ENCODE measurements around the gene DIP2C. TPM values are rescaled to one million over a fixed set of nuclear protein-coding genes. Genes with fewer than 3 reads are reported as not detected.

The DIP2C gene
- polyA plus RNA-seq, 3 donors, result 4.4 to 15.1 (median 10.0) TPM

DNA sequence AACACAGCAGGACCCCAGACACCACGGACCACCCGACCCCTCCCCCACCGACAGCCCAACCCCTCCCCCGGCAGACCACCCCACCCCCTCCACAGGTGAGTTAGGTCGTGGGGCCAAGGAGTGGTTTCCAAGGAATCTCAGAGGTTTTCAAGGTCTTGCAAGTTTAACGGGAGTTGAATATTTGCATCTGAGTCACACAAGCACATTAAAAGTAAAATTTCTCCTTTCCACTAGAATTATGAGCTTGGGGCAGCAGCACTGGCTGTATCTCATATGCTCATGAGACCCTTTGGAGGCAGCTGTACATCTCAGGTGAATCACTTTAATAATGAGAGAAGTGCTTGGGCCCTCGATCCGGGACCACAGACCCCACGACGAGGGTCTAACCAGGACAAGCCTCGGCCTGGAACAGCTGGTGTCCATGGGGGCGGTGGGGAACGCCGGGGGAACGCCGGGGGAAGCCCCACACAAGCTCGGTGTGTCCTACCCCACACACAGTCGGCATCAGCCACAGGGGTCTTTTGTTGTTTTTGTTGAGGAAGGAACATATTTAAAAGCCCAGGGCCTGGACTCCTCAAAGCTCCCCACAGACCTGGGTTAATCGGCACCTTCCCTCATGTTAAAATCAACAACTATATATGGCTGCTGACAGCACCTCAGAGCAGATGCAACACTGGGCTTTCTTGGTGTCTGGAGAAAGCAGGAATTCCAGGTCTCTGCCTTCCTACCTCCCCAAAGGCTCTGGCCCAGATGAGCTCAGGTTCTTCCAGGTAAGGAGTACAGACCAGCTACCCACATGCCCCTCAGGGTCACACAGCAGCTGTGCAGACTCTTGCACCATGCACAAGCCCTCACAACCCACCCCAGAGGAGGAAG, 130.3 kb downstream of the DIP2C start:
- WGBS, 3 donors, result 77 to 87% (median 83%) methylated on average over 19 of the region's 19 CpGs

DNA sequence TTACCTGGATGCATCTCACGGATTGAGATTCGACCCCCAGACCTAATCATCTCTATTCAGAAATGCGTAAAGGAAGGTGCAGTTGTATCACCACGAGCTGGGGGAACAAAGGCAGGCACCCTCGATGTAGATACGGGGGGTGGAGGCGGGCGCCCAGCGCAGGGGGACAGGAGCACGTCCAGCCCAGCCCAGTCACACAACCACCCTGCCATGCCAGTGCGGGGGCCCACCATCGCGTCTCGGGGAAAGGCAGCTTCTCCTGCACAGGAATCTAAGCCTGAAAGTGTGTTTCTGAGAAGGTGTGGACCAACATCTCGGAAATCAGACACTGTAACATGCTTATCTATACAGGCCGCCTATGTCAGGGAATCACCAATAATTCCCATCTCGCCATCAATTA, 131.1 kb downstream of the DIP2C start:
- H3K27ac ChIP-seq (ENCODE audit: low read depth, low read length), result no peak overlapping the region
- WGBS, 3 donors, result 82 to 91% (median 83%) methylated on average over 17 of the region's 17 CpGs

More for the DNA sequence above, 130.3 kb downstream of the DIP2C start:
- H3K27ac ChIP-seq (ENCODE audit: low read depth, low read length), result no peak overlapping the region

DNA sequence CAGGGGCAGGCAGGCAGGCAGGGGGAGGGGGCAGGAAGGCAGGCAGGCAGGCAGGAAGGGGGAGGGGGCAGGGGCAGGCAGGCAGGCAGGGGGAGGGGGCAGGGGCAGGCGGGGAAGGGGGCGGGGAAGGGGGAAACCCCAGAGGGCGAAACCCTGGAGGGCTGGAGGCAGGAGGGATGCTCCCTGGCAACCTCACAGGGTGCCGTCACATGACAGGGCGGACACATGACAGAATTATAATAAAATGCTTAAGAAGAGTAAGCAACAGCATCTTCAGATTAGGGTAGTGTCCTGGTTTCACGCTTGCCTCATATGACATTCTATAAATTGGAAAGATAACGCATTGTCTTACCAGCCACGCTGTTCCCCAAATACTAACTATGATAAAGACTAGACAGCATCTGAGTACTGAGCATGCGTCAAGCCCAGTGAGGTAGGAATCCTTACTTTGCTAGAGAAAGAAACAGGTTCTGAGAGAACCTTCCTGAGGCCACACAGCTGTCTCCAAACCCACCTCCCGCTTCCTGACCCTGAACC, 131.6 kb downstream of the DIP2C start:
- WGBS, 3 donors, result 67 to 90% (median 74%) methylated on average over 10 of the region's 10 CpGs

DNA sequence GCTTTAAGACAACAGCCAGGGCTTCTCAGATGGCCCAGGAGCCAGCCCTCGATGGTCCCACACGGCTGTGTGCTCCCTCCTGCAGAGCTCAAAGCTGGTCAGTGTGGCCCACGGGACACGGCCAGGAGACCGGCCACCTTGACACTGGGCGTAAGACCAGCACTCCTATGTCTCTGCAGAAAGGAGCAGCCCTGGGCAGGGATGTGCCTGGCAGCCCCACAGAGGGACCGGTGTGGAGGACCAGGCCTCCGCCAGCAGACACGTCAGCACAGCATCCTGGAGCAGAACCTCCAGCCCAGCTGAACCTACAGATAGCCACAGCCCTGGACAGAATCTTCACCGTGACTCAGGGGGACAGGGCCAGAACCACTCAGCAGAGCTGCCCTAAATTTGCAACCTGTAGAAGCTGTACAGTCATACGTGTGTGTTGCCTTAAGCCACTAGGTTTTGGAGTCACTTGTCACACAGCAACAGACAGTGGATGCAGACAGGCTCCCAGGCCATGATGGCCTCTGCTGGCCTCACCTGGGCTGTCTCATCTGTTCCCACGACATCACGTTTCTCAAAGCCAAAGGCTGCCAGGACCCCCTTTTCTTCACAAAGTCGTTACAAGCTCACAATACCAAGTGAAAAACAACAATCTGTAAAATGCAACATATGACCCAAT, 132.4 kb downstream of the DIP2C start:
- WGBS, 3 donors, result 83 to 88% (median 88%) methylated on average over 14 of the region's 14 CpGs
- no peak overlapping the region for H3K27ac ChIP-seq (ENCODE audit: low read depth, low read length)

More for the DNA sequence above, 131.6 kb downstream of the DIP2C start:
- H3K27ac ChIP-seq (ENCODE audit: low read depth, low read length), result no peak overlapping the region

DNA sequence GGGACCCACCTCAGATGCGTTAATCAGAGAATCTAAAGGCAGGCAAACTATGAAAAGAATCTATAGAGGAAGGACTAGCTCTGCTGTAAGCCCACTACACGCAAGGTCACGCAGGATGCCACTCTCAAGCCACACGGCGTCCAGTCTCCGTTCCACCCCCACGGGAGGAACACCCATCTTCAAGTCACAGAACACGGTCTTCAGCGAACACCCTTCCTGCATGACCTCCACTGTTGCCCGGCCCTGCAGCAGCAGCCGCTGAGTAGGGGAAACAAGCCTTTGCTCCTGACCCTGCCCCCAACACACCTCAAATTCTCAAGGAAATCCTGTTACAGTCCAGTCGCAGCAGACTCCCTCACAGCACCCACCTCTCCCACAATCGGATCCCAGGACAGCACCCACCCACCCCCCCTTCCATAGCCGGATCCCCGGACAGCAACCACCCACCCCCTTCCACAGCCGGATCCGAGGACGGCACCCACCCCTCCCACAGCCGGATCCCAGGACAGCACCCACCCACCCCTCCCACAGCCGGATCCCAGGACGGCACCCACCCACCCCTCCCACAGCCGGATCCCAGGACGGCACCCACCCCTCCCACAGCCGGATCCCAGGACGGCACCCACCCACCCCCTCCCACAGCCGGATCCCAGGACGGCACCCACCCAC, 133.7 kb downstream of the DIP2C start:
- WGBS, 3 donors, result 68 to 76% (median 70%) methylated on average over 23 to 27 of the region's 27 CpGs
- H3K27ac ChIP-seq (ENCODE audit: low read depth, low read length), result no peak overlapping the region

DNA sequence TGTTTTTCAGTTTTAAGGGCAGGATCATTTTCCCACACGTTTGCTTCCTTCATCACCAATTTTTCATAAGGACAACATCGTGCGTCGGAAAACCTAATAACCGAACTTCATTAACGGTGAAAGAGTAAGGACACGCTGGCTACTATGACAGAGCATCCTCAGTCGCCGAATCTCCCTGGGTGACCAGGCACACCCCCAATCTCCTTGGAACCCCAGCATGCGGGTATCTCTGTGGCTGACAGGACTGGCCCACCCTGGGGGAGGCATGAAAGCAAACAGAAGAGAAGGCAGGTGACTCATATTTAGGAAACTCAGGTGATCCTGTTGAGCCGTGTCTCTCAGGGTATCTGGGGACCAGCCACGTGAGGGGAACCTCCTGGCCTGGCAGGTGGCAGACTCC, 134.2 kb downstream of the DIP2C start:
- WGBS, 3 donors, result 90 to 93% (median 92%) methylated on average over 12 of the region's 12 CpGs
- no peak overlapping the region for H3K27ac ChIP-seq (ENCODE audit: low read depth, low read length)

DNA sequence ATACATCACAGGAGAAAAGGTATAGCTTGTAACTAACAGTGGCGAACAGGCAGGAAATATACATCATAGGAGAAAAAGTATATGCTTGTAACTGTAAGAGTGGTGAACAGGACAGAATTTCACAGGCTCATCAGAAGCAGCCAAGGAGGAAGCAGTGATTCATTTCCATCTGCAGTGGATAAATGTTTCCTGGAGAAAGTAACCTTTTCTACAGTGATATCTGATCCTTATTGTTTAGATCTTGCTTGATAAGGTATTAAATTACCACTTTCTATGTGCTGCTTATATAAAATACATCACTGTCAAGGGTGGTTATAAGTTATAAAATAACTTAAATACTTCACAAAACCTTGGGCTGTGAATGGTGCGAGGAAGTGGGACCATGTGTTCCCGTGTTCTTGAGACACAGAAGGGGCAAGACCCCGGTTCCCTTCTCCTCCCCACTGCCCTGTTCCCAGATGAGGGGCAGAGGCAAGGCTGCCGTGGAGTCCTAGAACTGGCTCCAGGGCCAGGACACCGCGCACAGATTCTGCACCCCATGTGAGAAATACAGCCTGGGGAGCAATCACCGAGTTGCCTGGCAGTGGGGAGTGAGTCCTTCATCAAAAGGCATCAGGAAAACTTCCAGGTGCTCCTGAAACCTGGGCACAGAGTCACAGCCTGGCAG, 135.2 kb downstream of the DIP2C start:
- H3K27ac ChIP-seq (ENCODE audit: low read depth, low read length), result no peak overlapping the region
- 63 to 85% (median 79%) methylated on average over 8 of the region's 8 CpGs for WGBS, 3 donors

DNA sequence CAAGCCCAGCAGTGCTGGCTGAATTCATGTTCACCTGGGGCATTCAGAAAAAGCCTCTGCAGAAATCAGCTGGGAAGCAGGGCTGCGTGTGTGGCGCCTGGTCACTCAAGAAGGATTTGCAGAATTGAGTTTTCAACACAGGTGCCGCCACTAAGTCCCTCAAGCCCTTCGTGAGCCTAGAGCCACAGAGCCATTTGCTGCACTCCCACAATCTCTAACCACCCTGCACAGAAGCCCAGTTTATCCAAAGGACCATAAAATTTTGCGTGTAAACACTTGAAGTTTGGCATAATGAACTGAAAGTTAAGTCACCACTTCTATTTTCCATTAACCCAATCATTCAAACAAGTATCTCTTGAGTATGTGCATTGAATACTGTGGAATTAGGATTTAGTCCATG, 136.2 kb downstream of the DIP2C start:
- H3K27ac ChIP-seq (ENCODE audit: low read depth, low read length), result no peak overlapping the region
- 84 to 86% (median 86%) methylated on average over 5 of the region's 5 CpGs for WGBS, 3 donors

DNA sequence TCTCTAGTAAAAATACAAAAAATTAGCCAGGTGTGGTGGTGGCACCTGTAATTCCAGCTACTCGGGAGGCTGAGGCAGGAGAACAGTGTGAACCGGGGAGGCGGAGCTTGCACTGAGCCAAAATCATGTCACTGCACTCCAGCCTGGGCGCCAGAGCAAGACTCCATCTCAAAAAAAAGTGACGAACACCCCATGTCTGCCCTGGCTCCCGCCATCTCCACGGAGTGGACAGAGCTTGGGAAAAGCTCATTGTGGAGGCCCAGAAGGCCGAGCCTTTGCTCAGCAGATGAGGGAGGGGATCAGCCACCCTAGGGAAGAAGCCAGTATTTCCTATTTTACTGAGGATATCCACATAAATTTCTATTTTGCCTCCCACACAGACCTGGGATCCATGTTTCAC, 136.8 kb downstream of the DIP2C start:
- H3K27ac ChIP-seq (ENCODE audit: low read depth, low read length), result no peak overlapping the region
- WGBS, 3 donors, result 87 to 96% (median 92%) methylated on average over 8 of the region's 8 CpGs

DNA sequence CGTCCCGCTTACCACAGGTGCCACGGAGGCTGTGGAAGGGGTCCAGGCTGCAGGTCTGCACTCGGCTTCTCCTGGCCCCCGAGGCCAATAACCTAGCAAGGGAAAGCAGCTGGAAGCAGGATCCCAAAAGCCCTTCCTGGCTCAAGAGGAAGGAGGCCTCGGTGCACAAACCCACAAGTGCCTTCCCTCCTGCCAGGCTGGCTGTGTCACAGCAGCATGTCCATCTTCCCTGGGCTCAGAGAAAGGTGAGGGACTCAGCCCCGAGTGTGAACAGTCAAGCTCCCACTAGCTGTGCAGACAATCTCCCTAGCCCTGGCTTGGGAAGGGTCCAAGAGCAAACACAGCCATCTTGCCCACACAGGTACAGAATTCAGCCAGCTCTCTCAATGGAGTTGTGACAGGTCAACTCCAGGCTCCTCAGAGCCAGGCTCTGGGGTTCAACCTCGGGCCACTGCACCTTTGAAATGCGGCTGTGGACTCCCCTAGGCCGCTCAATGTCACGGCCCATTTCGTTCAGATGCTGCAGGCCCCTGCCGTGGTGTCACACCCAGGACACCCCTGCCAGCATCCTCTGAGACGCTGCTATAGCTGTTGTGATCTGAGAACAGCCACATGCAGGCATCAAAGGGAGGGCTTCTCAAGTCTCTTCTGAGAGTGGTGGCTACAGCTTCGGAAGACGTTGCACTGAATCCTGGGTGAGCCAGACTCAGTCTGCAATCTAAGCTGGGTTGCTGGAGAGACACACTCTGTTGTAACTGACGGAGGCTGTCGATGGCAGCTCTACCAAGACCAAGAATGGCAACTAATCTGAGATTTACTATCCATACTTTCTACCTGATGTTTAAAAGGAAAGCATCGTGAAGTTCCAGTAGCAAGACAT, 137.9 kb downstream of the DIP2C start:
- H3K27ac ChIP-seq (ENCODE audit: low read depth, low read length), result no peak overlapping the region
- WGBS, 3 donors, result 83 to 88% (median 84%) methylated on average over 19 of the region's 19 CpGs

DNA sequence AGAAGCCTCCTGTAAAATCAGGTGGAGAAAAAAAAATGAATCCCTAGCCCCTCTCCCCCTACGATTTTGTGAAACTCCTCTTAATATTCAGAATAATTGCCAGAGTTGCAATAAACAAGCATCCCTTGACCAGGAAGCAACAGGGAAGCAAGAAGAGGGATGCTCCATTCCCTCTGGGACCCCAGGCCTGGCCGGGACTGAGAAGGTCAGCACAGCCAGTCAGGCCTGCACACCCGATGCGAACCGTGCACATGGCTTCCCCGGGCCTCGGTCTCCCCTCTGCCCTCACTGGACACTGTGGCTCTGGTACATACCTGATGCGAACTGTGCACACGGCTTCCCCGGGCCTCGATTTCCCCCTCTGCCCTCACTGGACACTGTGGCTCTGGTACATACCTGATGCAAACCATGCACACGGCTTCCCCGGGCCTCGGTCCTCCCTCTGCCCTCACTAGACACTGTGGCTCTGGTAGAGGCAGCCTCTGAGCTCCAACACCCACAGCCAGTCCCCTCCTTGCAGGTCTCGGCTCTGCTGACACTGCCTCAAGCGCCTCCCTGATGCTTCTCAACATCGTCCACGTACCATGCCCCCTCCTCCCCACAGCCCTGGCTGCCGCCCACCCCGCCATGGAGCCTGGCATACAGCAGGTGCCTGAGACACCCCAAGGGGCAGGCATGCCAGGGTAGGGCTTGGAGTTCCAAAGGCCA, 138.6 kb downstream of the DIP2C start:
- H3K27ac ChIP-seq (ENCODE audit: low read depth, low read length), result no peak overlapping the region
- 92 to 93% (median 92%) methylated on average over 20 of the region's 20 CpGs for WGBS, 3 donors

DNA sequence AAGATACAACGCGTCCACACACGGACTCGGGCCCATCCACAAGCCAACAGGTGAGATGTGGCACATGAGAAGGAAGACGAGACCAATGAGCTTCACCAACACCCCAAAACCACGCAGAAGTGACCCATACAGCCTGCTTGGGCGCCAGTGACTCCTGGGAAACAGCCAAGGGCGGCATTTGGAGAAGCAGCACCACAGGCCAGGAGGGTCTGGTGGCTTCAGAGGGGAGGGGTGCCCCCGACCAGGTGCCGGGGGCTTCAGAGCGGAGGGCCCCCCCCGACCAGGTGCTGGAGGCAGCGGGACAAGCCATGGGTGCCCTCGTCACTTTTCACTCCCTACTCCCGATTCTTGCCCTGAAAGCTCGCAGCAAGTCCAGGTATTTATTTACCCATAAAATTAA, 140.1 kb downstream of the DIP2C start:
- no peak overlapping the region for H3K27ac ChIP-seq (ENCODE audit: low read depth, low read length)
- 85 to 93% (median 92%) methylated on average over 15 to 16 of the region's 16 CpGs for WGBS, 3 donors

DNA sequence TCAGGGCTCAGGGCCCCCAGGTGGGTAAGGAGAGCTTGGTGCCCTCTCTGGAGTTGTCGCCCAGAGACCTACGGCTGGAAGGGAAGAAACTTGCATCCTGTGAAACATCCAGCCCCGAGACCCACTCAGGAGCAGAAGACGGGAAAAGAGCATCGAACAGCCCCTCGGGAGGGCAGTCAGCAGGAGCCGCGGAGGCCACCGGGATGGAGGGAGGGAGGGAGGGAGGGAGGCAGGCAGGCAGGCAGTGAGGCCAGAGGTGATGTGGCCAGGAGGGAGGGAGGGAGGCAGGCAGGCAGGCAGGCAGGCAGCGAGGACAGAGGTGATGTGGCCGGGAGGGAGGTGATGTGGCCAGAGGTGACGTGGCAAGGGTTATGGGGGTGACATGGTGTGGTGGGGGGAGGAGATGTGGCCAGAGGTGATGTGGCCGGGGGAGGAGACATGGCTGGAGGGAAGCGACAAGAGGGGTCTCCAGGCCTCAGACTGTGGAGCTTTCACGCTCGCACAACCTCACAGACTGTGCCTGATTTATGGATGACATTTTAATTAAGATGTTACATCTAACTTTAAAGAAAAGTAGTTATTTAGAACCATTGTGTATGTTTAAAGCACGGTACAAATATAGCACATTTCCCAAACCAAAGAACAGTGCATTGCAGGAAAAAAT, 141.1 kb downstream of the DIP2C start:
- 74 to 87% (median 84%) methylated on average over 16 to 17 of the region's 17 CpGs for WGBS, 3 donors
- no peak overlapping the region for H3K27ac ChIP-seq (ENCODE audit: low read depth, low read length)

DNA sequence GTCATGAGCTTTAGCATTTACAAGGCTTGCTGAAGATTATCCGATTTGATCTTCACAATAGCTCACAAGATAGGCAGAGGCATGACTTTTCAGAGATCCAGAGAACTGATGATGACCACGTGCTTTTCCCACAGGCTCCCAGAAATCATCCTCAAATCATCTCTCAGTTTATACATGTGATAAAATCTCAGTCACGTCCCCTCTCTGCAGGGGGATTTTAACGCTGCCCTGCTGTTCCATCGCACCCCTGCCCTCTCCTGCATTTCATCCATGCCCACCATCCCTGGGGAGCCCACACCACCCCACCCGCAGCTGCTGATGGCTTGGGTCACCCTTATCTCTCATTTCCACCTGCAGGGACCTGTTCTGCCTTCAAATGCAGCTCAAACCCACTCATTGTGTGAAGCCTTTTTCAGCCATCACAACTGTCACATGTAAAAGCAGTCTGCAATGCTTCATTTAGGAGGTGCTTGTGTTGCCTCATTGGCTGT, 141.8 kb downstream of the DIP2C start:
- no peak overlapping the region for H3K27ac ChIP-seq (ENCODE audit: low read depth, low read length)
- 61 to 73% (median 71%) methylated on average over 6 of the region's 6 CpGs for WGBS, 3 donors

DNA sequence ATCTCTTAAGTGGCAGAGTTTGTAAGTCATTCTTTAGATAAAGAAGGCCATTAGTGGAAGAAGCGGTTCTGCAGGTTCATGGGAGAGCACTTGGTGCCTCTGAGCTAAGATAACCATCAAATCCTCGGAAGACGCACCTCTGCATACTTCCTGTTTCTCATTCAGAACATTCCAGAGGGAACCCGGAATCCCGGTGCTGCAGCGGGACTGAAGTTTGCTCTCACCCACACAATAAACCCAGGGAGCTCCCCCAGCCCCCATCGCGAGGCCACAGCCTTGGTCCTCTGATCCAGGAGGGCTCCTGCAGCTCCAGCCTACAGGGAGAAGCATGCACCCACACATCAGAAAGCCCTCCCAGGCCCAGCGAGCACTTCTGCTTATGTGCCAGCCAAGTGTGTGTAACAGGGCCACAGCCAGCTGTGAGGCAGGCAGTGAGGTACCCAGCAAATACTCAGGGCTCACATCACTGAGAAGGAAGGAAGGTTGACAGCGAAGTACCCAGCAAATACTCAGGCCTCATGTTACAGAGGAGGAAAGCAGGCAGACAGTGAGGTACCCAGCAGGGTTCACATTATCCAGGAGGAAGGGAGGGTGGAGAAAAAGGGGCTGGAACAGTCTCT, 142.4 kb downstream of the DIP2C start:
- WGBS, 3 donors, result 28 to 48% (median 47%) methylated on average over 10 of the region's 10 CpGs
- no peak overlapping the region for H3K27ac ChIP-seq (ENCODE audit: low read depth, low read length)

DNA sequence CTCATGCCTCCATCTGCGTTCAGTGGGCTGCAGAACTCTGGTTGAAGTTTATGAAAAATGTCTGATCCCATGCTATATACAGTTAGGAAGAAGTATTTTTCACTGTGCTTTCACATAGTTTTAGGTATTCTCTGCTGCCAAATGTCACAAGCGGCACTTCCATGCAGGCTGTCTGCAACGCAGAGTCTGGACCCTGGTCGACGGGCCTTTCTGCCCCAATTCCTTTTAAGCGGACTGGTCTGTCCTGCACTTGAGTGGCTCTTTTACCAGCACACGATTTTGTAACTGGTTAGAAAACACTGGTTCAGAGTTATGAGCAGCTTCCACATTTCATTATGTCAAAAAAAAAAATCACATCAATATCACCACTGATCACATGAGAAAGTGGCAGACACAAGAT, 143.0 kb downstream of the DIP2C start:
- H3K27ac ChIP-seq (ENCODE audit: low read depth, low read length), result no peak overlapping the region
- 76 to 88% (median 83%) methylated on average over 7 of the region's 7 CpGs for WGBS, 3 donors

Data from adipose tissue (tissue), 3 donors.